ENCODE data around the gene FBN1. TPM values are rescaled to one million over a fixed set of nuclear protein-coding genes. Genes with fewer than 3 reads are reported as not detected.

Gene FBN1
- polyA plus RNA-seq, 2 of the 4 experiments (the other 2 are of a cell fraction), result 6.3 to 9.4 TPM

- TF ChIP-seq CTCF (IDR thresholded peaks at IDR 0.05) (no peak), HMGXB4 (CRISPR knock-in tag; IDR thresholded peaks at IDR 0.05; ENCODE audit: borderline replicate concordance) (no peak), RNF2 (IDR thresholded peaks at IDR 0.05; ENCODE audit: borderline replicate concordance, low read depth) (no peak), E2F6 (IDR thresholded peaks at IDR 0.05; ENCODE audit: borderline replicate concordance, low read depth) (no peak)
Observed at GRCh38 chr15:48466820-48467219, 178.7 kb downstream of the FBN1 start (continued).

- POLR2A ChIA-PET, result no interaction called here
- Histone ChIP-seq H3K27ac (no peak overlapping the region), H3K9me3 (no peaks in the 10 kb centered on the region), H3K4me1 (0 out of 3 replicates have a peak, but pooled peaks cover 8% of the 10 kb centered on the region), H3K4me2 (no peak overlapping the region), H3K4me3 (no peak overlapping the region)
- CTCF ChIA-PET, result no interaction called here
- no peak for DNase-seq (ENCODE audit: low read depth in 1 of 2, low spot score in 1 of 2)
- ATAC-seq, result no peak
- TF ChIP-seq NR3C1 (IDR thresholded peaks at IDR 0.05), result no peak
- no peak for TF ChIP-seq POLR2AphosphoS2 (conservative IDR thresholded peaks at IDR 0.05; ENCODE audit: low read length)
- FAIRE-seq, result no peak
Observed at GRCh38 chr15:48466079-48466478, 179.4 kb downstream of the FBN1 start.

- DNase-seq (ENCODE audit: low read depth in 1 of 2, low spot score in 1 of 2) (no peak), ATAC-seq (no peak), FAIRE-seq (no peak)
- H3K27ac ChIP-seq, result no peak overlapping the region
- whole genome bisulfite sequencing (ENCODE audit: missing lambda C conversion rate), result 79% methylated on average over 5 of the region's 5 CpGs
- H3K4me1 ChIP-seq, result peaks cover 9% of the 10 kb centered on the region; the same call in 1 of the 3 replicates
- TF ChIP-seq HOXB5 (CRISPR knock-in tag; IDR thresholded peaks at IDR 0.05) (no peak), RNF2 (IDR thresholded peaks at IDR 0.05; ENCODE audit: borderline replicate concordance, low read depth) (no peak), CEBPB (IDR thresholded peaks at IDR 0.05) (no peak), POLR2A (IDR thresholded peaks at IDR 0.05; ENCODE audit: low read length) (no peak), HOXB13 (CRISPR knock-in tag; IDR thresholded peaks at IDR 0.05; ENCODE audit: low read depth) (no peak), RARB (CRISPR knock-in tag; IDR thresholded peaks at IDR 0.05) (no peak), PBX3 (IDR thresholded peaks at IDR 0.05) (no peak), NFE2L2 (conservative IDR thresholded peaks at IDR 0.05; ENCODE audit: low read length) (no peak), SMC3 (IDR thresholded peaks at IDR 0.05) (no peak), EHF (CRISPR knock-in tag; IDR thresholded peaks at IDR 0.05) (no peak), TFCP2L1 (CRISPR knock-in tag; IDR thresholded peaks at IDR 0.05) (no peak), MAFK (IDR thresholded peaks at IDR 0.05; ENCODE audit: partially characterized antibody) (no peak), BCL3 (IDR thresholded peaks at IDR 0.05) (no peak)
- CTCF ChIA-PET, result no interaction called here
- no peak overlapping the region for H3K4me3 ChIP-seq
- no peaks in the 10 kb centered on the region for H3K9me3 ChIP-seq
- POLR2A ChIA-PET, result no interaction called here
- H3K4me2 ChIP-seq, result no peak overlapping the region
Observed at GRCh38 chr15:48465410-48465809, 180.1 kb downstream of the FBN1 start.
